Ishikawa (cell line): Measurements from ENCODE around the gene PIK3R4.

Experiments
- CREB1 ChIP-seq: IDR thresholded peaks from 2 replicates; pipeline ENCODE4 v1.6.1; 2012; ENCODE audit warnings: low read depth
- EGR1 ChIP-seq: IDR thresholded peaks from 2 replicates; pipeline ENCODE4 v1.6.1; 2012
- EP300 ChIP-seq: IDR thresholded peaks from 2 replicates; pipeline ENCODE4 v1.6.1; 2012; ENCODE audit warnings: borderline replicate concordance
- MAX ChIP-seq: IDR thresholded peaks from 2 replicates; pipeline ENCODE4 v1.6.1; 2012
- NFIC ChIP-seq: IDR thresholded peaks from 2 replicates; pipeline ENCODE4 v1.6.1; 2012
- RAD21 ChIP-seq: IDR thresholded peaks from 2 replicates; pipeline ENCODE4 v1.6.1; 2012; ENCODE audit warnings: low read depth
- REST ChIP-seq: IDR thresholded peaks from 2 replicates; pipeline ENCODE4 v1.6.1; 2012; ENCODE audit warnings: low read depth, mild to moderate bottlenecking
- TAF1 ChIP-seq: IDR thresholded peaks from 2 replicates; pipeline ENCODE4 v1.6.1; 2012; ENCODE audit warnings: low read depth, mild to moderate bottlenecking
- USF1 ChIP-seq: IDR thresholded peaks from 2 replicates; pipeline ENCODE4 v1.6.1; 2012
- YY1 ChIP-seq: IDR thresholded peaks from 2 replicates; pipeline ENCODE4 v1.6.1; 2012; ENCODE audit warnings: low read depth
- ZBTB7A ChIP-seq: IDR thresholded peaks from 2 replicates; pipeline ENCODE4 v1.6.1; 2012; ENCODE audit warnings: low read depth

GRCh38 chr3:130773366-130773765 is 26.7 kb upstream of the PIK3R4 start:
- TF ChIP-seq USF1 (no peak), NFIC (no peak), REST (no peak), CREB1 (no peak), EP300 (no peak), TAF1 (no peak), RAD21 (no peak), ZBTB7A (no peak), MAX (no peak), YY1 (no peak), EGR1 (no peak)
